Measurements from ENCODE around the gene DAP. TPM values are rescaled to one million over a fixed set of nuclear protein-coding genes. Genes with fewer than 3 reads are reported as not detected.

DAP gene
- total and polyA plus RNA-seq, 2 donors from 2014 or later: 123 to 133 TPM

DNA sequence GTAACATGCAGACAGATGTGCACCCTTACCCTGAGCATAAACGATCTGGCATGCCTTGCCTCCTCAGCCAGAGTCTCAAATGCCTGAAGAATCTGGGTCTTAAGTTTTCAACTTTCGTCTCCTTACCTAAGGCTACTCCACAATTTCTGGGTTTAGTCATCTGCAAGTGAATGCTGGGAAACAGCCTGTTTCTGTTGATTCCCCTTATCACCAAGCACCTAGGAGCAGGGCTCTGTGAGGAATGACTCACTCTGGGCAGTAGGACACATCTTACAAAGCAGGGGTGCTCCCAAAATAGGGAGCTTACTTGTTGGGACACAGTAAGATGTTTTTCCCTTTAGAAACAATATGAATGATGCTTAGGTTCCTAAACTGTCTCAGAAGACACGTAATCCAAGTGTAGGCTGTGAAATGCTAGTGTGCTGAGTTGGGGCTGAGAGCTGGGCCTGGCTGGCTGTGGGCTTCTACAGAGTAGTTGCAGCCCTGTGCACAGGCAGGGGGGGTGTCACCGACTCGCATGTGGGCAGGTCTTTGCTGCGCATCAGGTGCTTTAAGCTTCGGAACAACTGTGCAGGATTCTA, 58.0 kb downstream of the DAP start:
- Histone ChIP-seq H3K27me3 (ENCODE audit: control insufficient read depth, insufficient read depth, low read length) (no peaks in the 10 kb centered on the region), H3K4me3 (ENCODE audit: low read length in 3 of 3) (no peak overlapping the region), H3K36me3 (ENCODE audit: control insufficient read depth in 2 of 3, insufficient read depth in 3 of 3, low read length in 3 of 3) (peaks cover 0 to 4% (median 0%) of the 10 kb centered on the region in 3 donors), H3K27ac (ENCODE audit: low read depth in 2 of 2, low read length in 2 of 2) (peak overlapping the region in 1 of 2 donors; percentile 74), H3K9me3 (ENCODE audit: control insufficient read depth in 2 of 3, insufficient read depth in 1 of 3, low read length in 3 of 3) (no peaks in the 10 kb centered on the region), H3K4me1 (ENCODE audit: control insufficient read depth in 2 of 3, insufficient read depth in 2 of 3, low read depth in 1 of 3, low read length in 3 of 3) (peaks cover 0 to 8% (median 6%) of the 10 kb centered on the region in 3 donors), H3K9ac (ENCODE audit: low read length in 3 of 3) (peak overlapping the region in 1 of 3 donors; percentile 27)
- intact Hi-C loops (cut with DNase I): no loop called here
- no peak for TF ChIP-seq CTCF (IDR thresholded peaks at IDR 0.05; ENCODE audit: borderline replicate concordance, extremely low read depth, insufficient read depth)
- DNase-seq: no peak
- FAIRE-seq: no peak

GRCh38 chr5:10702040-10702629, 58.9 kb downstream of the DAP start:
- Histone ChIP-seq H3K27me3 (ENCODE audit: control insufficient read depth, insufficient read depth, low read length) (no peaks in the 10 kb centered on the region), H3K27ac (ENCODE audit: low read depth in 2 of 2, low read length in 2 of 2) (peak overlapping the region; percentile 44 to 74), H3K9me3 (ENCODE audit: control insufficient read depth in 2 of 3, insufficient read depth in 1 of 3, low read length in 3 of 3) (no peaks in the 10 kb centered on the region), H3K4me1 (ENCODE audit: control insufficient read depth in 2 of 3, insufficient read depth in 2 of 3, low read depth in 1 of 3, low read length in 3 of 3) (peaks cover 0 to 8% (median 6%) of the 10 kb centered on the region in 3 donors), H3K36me3 (ENCODE audit: control insufficient read depth in 2 of 3, insufficient read depth in 3 of 3, low read length in 3 of 3) (no peaks in the 10 kb centered on the region), H3K4me3 (ENCODE audit: low read length in 3 of 3) (no peak overlapping the region), H3K9ac (ENCODE audit: low read length in 3 of 3) (no peak overlapping the region)
- TF ChIP-seq CTCF (IDR thresholded peaks at IDR 0.05; ENCODE audit: borderline replicate concordance, extremely low read depth, insufficient read depth): no peak
- peak in 3 of 5 donors; percentile 10 to 88 (median 24) for DNase-seq
- intact Hi-C loops (cut with DNase I): no loop called here
- no peak for FAIRE-seq

DNA sequence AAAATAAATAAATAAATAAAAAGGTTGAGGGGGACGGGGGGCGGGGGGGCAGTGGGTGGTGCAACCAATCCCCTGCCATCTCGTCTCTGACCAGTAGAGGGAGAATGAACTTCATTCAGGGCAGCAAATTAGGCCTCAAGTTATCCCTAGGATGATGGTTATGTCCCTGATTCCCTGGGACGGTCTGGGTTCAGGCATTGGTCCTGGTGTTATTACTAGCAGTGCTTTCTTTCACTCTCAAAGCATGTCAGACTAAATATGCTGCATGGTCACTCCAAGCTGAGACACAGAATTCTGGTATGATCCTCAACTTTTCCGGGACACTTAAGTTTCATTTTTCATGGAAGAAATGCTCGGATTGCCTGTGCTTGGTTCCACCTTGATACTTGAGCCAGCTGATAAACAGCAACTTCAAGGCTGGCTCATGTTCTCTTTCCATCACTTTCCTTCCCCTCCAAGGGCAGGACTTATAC, 59.4 kb downstream of the DAP start:
- H3K27me3 ChIP-seq (ENCODE audit: control insufficient read depth, insufficient read depth, low read length): no peaks in the 10 kb centered on the region
- peak; percentile 58 for TF ChIP-seq CTCF (IDR thresholded peaks at IDR 0.05; ENCODE audit: borderline replicate concordance, extremely low read depth, insufficient read depth)
- peaks cover 0 to 8% (median 6%) of the 10 kb centered on the region in 3 donors for H3K4me1 ChIP-seq (ENCODE audit: control insufficient read depth in 2 of 3, insufficient read depth in 2 of 3, low read depth in 1 of 3, low read length in 3 of 3)
- peak overlapping the region; percentile 44 to 74 for H3K27ac ChIP-seq (ENCODE audit: low read depth in 2 of 2, low read length in 2 of 2)
- DNase-seq (peak in 4 of 5 donors; percentile 41 to 67 (median 50)), FAIRE-seq (no peak)
- no peak overlapping the region for H3K9ac ChIP-seq (ENCODE audit: low read length in 3 of 3)
- H3K9me3 ChIP-seq (ENCODE audit: control insufficient read depth in 2 of 3, insufficient read depth in 1 of 3, low read length in 3 of 3): no peaks in the 10 kb centered on the region
- no peak overlapping the region for H3K4me3 ChIP-seq (ENCODE audit: low read length in 3 of 3)
- intact Hi-C loops (cut with DNase I): no loop called here
- no peaks in the 10 kb centered on the region for H3K36me3 ChIP-seq (ENCODE audit: control insufficient read depth in 2 of 3, insufficient read depth in 3 of 3, low read length in 3 of 3)
